NOMO-1 treated with dmso at 0.1 percent for 144 hours (cell line): Measurements from ENCODE around the gene NR5A2.

Source experiments
- DNase-seq: peaks from one replicate; lab custom pipeline; 2025; ENCODE audit not compliant: unreplicated experiment; lab: John Stamatoyannopoulos, UW

The NR5A2 gene

GRCh38 chr1:200027264-200027823 lies at the start of gene NR5A2:
Gene NR5A2, plus strand, starts transcription at chr1:200027710. Its CDS starts 138 bp downstream, at chr1:200027848.
- no peak for DNase-seq

GRCh38 chr1:199978408-199978940 lies 49.0 kb upstream of the NR5A2 start:
- no peak for DNase-seq

- DNase-seq = no peak
These were observed 48.4 kb upstream of the NR5A2 start for GRCh38 chr1:199979071-199979470.

- DNase-seq = no peak
These were observed 45.9 kb upstream of the NR5A2 start for GRCh38 chr1:199981584-199981983.

GRCh38 chr1:199982606-199983005 lies 44.9 kb upstream of the NR5A2 start:
- no peak for DNase-seq

GRCh38 chr1:199983531-199983930 lies 44.0 kb upstream of the NR5A2 start:
- DNase-seq = no peak

- DNase-seq = no peak
These were observed 32.3 kb upstream of the NR5A2 start for GRCh38 chr1:199995096-199995685.

- DNase-seq = no peak
These were observed 22.3 kb upstream of the NR5A2 start for GRCh38 chr1:200005165-200005564.

- DNase-seq = no peak
These were observed 20.8 kb upstream of the NR5A2 start for GRCh38 chr1:200006711-200007110.

- DNase-seq = no peak
These were observed 11.7 kb upstream of the NR5A2 start for GRCh38 chr1:200015811-200016210.

- DNase-seq = no peak
These were observed 5.8 kb upstream of the NR5A2 start for GRCh38 chr1:200021577-200022238.

- no peak for DNase-seq
These were observed 5.2 kb upstream of the NR5A2 start for GRCh38 chr1:200022239-200022804.

- DNase-seq = no peak
These were observed 1.1 kb downstream of the NR5A2 start for GRCh38 chr1:200028586-200029034.

GRCh38 chr1:200029035-200029821 lies 1.7 kb downstream of the NR5A2 start:
- DNase-seq = peak; percentile 18

GRCh38 chr1:200029822-200030152 lies 2.3 kb downstream of the NR5A2 start:
- no peak for DNase-seq

- DNase-seq = no peak
These were observed 3.3 kb downstream of the NR5A2 start for GRCh38 chr1:200030791-200031190.

GRCh38 chr1:200033511-200034261 lies 6.2 kb downstream of the NR5A2 start:
- no peak for DNase-seq

GRCh38 chr1:200034262-200034557 lies 6.7 kb downstream of the NR5A2 start:
- DNase-seq = no peak

GRCh38 chr1:200034761-200035396 lies 7.4 kb downstream of the NR5A2 start:
- DNase-seq = no peak

- no peak for DNase-seq
These were observed 8.0 kb downstream of the NR5A2 start for GRCh38 chr1:200035397-200035955.
